ENCODE measurements around the gene NAIP.
"Not testable (repeated sequence)": the region's sequence is repeated elsewhere in the genome, so short reads cannot be mapped to it uniquely, and the experiment has no call there.

Gene NAIP

DNA sequence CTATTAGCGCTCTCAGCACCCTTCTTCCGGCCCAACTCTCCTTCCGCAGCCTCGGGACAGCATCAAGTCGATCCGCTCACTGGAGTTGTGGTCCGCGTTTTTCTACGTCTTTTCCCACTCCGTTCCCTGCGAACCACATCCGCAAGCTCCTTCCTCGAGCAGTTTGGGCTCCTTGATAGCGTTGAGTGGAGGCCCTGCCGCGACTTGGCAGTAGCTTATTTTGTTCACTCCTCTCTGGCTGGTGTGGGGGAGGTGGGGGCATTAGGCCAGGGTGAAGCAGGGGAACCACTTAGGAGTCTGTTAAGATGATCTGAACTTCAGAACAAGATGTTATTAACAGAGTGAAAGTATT is 100.0 kb downstream of the NAIP start:
- DNase-seq (ENCODE audit: low read depth in 2 of 2) = not testable (repeated sequence)
